Stomach smooth muscle (tissue), 2 donors: Measurements from ENCODE around the gene CHST13.

ENCODE experiments used
- H3K27ac ChIP-seq: one replicate; pipeline ENCODE4 v1.7.0; 2013; ENCODE audit warnings: mild to moderate bottlenecking, low read length, inconsistent platforms
- H3K27me3 ChIP-seq, 2 donors: one replicate each; pipeline ENCODE4 v1.7.0; 2013; ENCODE audit warnings: low read length in 2 of 2; ENCODE audit not compliant: insufficient read depth in 2 of 2, control insufficient read depth in 1 of 2
- H3K36me3 ChIP-seq, 2 donors: one replicate each; pipeline ENCODE4 v1.7.0; 2013; ENCODE audit warnings: low read length in 2 of 2; ENCODE audit not compliant: control insufficient read depth in 2 of 2, insufficient read depth in 2 of 2
- H3K4me1 ChIP-seq: one replicate; pipeline ENCODE4 v1.7.0; 2013; ENCODE audit warnings: low read length; ENCODE audit not compliant: control insufficient read depth, insufficient read depth
- H3K4me3 ChIP-seq, 2 donors: one replicate each; pipeline ENCODE4 v1.7.0; 2013; ENCODE audit warnings: low read length in 2 of 2
- H3K9ac ChIP-seq, 2 donors: one replicate each; pipeline ENCODE4 v1.7.0; 2013; ENCODE audit warnings: low read length in 2 of 2, mild to moderate bottlenecking in 1 of 2
- H3K9me3 ChIP-seq, 2 donors: one replicate each; pipeline ENCODE4 v1.7.0; 2013; ENCODE audit warnings: low read length in 2 of 2; ENCODE audit not compliant: control insufficient read depth in 2 of 2
- donor health status: healthy.
- donor health status: Pancreatic carcinoma.

The CHST13 gene

DNA sequence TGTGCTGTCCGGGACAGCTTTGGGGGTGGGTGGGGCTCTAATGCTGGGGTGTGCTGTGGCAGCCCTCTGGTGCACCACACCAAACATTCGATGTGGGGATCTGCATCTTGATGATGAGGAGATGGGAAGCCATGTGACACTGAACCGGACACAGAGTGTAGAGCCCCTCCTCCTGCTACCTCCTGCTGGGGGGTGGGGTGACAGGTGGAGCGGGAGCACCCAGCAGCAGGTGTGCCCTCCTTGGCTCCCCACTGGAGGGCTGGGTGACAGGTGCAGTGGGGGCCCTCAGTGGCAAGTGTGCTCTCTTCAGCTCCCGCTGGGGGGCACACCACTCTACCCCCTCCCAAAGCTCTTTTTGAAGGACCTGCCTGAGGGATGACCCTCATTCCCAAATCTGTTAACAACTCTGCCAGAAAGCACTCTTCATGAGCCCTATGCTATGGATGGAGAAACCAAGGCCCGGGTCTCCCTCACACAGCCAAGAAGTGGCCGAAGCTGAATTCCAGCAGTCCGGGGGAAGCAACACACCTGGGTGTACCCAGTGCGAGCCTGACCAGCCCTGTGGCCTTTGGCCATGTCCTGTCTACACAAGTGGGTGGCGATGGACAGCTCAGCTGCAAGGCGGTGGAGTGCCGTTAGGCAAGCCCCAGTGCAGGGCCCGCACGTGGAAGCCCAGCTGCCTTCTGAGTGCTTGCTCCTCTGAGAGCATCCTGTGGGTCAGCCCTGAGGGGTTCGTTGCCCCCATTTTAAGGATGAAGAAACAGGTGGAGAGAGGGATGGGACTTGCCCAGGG, 5.8 kb upstream of the CHST13 start:
- Histone ChIP-seq H3K27me3 (peaks cover 5 to 8% of the 10 kb centered on the region in 2 donors), H3K9me3 (no peaks in the 10 kb centered on the region), H3K4me1 (peaks cover 4% of the 10 kb centered on the region), H3K36me3 (no peaks in the 10 kb centered on the region), H3K4me3 (no peak overlapping the region), H3K27ac (no peak overlapping the region), H3K9ac (no peak overlapping the region)

DNA sequence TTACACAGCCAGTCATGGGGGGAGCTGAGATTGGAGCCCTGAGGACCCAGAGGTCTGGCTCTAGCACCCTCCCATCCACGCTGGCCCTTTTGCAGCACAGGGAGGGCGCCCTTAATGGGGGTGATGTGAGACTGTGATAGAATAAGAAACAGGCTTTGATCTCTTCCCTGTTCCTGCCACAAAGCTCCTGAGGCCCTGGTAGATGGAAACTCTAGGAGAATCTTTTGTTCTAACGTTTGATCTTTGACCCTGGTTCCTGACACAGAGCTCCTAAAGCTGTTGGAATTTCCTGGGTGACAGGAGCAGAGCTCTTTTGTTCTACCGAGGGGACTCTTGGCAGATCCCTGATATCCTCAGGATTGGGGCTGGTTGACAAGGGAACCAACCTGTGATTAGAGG, 5.2 kb upstream of the CHST13 start:
- Histone ChIP-seq H3K4me3 (no peak overlapping the region), H3K36me3 (no peaks in the 10 kb centered on the region), H3K4me1 (peaks cover 6% of the 10 kb centered on the region), H3K9me3 (no peaks in the 10 kb centered on the region), H3K27ac (no peak overlapping the region), H3K27me3 (peaks cover 11 to 14% of the 10 kb centered on the region in 2 donors), H3K9ac (no peak overlapping the region)

DNA sequence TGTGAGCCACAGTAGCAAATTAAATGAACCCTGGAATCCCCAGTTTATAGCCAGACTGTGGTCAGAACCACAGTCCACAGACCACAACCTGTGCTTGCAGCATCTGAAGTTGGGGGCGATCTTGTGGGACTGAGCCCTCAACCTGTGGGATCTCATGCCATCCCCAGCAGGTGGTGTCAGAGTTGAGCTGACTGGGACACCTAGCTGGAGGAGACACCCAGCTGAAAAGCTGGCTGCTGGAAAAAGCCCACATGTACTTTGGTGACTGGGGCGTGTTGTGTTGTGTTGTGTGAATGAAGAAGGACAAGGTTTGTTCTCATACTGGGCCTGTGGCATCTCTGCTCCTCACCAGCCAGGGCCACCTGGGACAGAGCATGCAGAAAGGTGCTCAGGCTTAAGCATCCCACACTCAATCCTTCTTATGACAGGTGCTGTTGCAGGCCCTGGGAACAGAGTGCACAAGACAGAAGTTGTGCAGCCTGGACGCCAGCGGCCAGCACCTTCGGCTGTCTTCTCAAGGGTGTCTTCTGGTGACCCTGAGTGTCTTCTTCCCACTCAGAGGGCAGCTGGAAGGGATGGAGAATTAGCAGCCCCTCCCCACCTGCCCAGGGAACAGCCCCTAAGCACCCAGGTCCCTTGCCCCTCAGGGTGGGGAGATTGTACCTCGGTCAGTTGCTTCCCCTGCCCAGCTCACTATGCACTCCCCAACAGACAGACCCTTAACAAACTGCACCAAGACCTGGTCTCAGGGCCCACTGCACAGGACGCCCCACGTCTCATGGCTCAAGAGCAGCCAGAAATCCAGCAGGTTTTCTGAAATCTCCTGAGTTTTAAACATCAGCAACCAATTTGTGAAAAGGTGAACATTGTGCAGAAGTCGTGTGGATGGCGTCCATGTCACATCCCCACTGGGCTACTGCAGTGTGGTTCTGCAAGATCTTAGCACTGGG, 4.2 kb upstream of the CHST13 start:
- Histone ChIP-seq H3K36me3 (no peaks in the 10 kb centered on the region), H3K4me3 (no peak overlapping the region), H3K9ac (no peak overlapping the region), H3K4me1 (peaks cover 9% of the 10 kb centered on the region), H3K9me3 (no peaks in the 10 kb centered on the region), H3K27me3 (peaks cover 19 to 20% of the 10 kb centered on the region in 2 donors), H3K27ac (no peak overlapping the region)

DNA sequence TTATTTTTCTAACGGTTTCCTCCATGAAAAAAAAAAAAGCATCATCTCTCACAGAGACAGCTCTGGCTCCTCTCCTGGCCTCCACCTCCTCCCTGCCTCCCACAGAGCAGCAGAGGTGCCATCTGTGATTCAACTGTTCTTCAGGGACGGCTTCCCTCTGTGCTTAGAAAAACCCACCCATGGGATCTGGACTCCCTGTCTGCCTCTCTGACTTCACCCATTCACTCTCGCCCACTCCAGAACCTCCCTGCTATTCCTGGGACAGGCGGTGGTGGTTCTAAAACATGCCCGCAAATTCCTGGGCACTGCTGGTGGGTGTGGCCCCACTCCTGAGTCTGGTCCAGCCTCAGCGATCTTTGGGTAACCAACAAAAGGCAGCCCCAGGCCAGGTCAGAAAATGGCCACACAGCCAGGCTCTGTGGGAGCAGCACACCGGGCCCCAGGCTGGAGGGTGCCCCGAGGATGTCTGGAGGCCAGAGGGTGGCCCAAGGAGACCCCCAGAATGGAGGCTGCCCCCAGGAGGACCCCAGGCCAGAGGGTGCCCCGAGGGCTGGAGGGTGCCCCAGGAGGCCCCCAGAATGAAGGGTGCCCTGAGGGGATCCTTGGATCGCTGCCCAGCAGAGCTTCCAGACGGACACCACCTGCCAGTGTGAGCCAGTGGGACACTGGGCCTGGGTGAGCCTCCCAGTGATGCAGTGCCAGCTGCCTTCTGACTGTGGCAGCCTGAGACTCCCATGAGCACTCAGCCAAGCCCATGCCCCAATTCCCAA, 2.6 kb upstream of the CHST13 start:
- H3K36me3 ChIP-seq = no peaks in the 10 kb centered on the region
- peaks cover 9% of the 10 kb centered on the region for H3K4me1 ChIP-seq
- peaks cover 25% of the 10 kb centered on the region in 2 donors for H3K27me3 ChIP-seq
- no peak overlapping the region for H3K4me3 ChIP-seq
- H3K9me3 ChIP-seq = no peaks in the 10 kb centered on the region
- no peak overlapping the region for H3K9ac ChIP-seq
- H3K27ac ChIP-seq = no peak overlapping the region

DNA sequence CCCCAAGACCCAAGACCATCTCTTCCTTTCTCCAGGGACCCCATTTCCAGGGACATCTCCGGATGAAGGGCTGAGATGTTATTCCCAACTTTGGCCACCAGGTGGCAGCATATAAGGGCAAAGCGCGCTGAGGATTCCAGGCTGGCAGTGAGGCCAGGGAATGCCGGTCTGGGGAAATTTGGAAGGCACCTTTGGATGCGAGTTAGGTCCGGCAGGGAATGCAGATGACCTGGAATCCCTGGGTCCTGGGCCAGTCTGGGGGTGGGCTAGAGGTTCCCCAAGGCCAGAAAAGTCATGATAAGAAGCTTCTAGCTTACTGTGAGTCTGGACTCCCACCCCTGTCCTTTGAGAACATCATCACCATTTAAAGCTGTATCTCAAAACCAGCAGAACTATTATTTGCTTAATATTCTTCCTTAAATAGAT, 1.6 kb upstream of the CHST13 start:
- no peak overlapping the region for H3K4me3 ChIP-seq
- H3K9me3 ChIP-seq = no peaks in the 10 kb centered on the region
- no peak overlapping the region for H3K27ac ChIP-seq

DNA sequence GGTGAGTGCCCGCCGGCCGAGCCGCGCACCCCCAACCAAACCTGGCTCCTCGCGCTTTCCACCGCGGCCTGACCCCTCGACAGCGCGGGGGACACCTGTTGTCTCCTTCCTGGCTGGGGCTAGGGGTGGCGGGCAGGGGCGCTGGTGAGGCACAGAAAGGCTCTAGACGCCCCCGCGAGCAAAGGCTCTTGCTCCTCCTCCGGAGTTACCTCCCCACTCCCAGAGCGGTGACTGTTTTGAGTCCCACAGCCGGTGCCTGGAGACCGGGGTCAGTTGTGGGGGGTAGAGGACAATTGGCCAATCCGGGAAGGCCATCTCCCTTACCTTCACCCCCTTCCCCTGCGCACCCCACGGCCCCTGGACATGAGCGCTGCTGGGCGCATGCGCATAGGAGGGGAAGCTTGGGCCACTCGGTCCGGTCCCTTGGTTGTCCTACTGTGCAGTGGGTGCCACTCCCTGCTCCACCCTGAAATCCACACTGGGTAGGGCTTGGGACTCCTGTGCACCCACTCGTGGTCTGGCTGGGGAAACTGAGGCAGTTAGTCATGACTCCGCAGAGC, 554 bp downstream of the CHST13 start:
- Histone ChIP-seq H3K9ac (no peak overlapping the region), H3K27ac (no peak overlapping the region), H3K9me3 (no peaks in the 10 kb centered on the region), H3K36me3 (no peaks in the 10 kb centered on the region), H3K4me1 (peaks cover 9% of the 10 kb centered on the region), H3K27me3 (peaks cover 21 to 22% of the 10 kb centered on the region in 2 donors), H3K4me3 (peak overlapping the region; percentile 43 to 58)

More for the DNA sequence above, 1.6 kb upstream of the CHST13 start:
- Histone ChIP-seq H3K27me3 (peaks cover 21 to 25% of the 10 kb centered on the region in 2 donors), H3K4me1 (peaks cover 9% of the 10 kb centered on the region), H3K36me3 (no peaks in the 10 kb centered on the region), H3K9ac (no peak overlapping the region)

DNA sequence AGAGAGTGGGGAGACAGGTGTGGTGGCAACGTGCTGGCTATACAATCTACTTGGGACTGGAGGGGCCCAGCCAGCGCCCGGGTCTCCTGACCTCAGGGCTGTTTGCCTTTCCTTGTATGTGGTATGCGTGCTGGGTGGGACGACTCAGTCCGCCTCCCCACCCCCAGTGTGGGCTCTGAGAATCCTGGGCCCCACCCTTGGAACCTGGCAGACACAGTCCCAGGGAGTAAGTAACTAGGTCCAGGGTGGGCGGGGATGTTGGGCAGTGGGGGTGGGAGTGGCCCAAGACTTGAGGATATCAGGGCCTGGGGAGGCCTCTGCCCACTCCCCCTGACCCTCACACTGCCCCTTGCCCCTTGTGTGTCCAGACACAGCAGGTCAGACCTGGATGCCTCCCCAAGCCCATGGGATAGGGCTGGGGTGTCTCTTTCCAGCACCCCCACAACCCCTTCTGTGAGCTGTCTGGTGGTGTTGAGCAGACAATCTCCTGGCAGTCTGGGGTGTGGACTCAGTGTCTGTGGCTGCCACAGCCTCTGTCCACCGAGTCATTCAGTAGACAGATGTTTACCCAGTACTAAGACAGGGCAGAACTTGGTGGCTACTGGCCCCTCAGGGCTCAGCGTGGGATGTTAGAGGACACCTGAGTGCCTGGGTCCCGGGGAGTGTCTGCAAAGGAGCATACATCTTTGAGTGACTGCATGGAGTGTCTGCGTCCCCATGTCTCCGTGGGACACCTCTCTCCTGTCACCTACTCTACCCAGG, 1.3 kb downstream of the CHST13 start:
- peaks cover 21 to 22% of the 10 kb centered on the region in 2 donors for H3K27me3 ChIP-seq
- no peaks in the 10 kb centered on the region for H3K9me3 ChIP-seq
- peaks cover 9% of the 10 kb centered on the region for H3K4me1 ChIP-seq
- H3K27ac ChIP-seq = no peak overlapping the region
- H3K36me3 ChIP-seq = no peaks in the 10 kb centered on the region
- H3K9ac ChIP-seq = no peak overlapping the region
- H3K4me3 ChIP-seq = no peak overlapping the region

DNA sequence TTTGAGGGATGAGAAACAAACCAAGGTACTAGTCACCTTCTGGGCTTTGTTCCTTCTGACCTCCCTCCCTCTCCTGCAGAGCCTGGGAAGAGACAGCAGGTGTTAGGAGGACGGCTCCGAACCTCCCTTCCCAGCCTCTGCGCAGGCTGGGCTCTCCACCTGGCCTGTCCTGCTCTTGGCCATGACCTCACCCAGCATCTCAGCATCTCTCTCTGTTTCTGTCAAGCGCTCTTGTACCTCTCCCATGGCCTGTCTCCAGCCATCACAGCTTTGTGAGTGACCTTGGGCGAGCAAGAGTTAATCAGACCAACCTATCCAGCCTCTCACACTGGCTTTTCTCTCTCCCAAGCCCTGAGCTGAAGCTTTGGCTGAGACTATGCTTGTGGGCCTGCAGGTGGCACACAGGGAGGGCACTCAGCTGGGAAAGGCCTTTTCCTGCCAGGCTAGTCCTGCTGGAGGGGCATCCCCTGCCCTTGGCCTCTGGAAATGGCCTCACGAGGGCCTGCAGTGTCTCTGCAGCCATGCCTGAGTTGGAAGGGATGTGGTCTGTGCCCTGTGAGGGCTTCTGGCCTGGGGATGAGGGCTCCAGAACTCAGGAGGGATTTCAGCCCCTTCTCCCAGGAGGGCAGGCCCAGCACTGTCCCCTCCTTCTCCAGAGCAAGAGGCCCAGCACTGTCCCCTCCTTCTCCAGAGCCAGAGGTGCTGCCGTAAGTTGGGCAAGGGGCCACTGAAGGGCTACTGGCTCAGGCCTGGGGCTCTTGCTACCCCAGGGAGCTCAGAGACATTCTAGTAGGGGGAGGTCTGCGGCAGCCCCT, 2.1 kb downstream of the CHST13 start:
- no peak overlapping the region for H3K9ac ChIP-seq
- no peak overlapping the region for H3K27ac ChIP-seq
- no peak overlapping the region for H3K4me3 ChIP-seq
- no peaks in the 10 kb centered on the region for H3K36me3 ChIP-seq
- peaks cover 21 to 22% of the 10 kb centered on the region in 2 donors for H3K27me3 ChIP-seq
- peaks cover 9% of the 10 kb centered on the region for H3K4me1 ChIP-seq
- H3K9me3 ChIP-seq = no peaks in the 10 kb centered on the region

DNA sequence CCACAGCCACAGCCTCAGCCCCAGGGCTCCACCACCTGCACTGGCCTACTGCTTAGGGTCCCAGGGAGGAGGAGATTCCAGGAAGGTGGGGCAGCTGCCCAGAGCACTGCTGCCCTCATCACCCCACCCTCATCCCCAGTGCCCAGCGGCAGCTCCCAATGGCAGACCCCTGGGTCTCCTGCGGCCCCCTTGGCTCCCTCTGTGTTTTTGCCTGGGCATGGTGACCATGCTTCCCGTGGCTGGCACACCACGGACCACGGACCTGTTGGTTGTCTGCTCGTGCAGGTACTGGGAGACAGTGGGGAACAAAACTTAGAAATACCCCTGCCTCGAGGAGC, 2.7 kb downstream of the CHST13 start:
- H3K36me3 ChIP-seq = no peaks in the 10 kb centered on the region
- peaks cover 21 to 22% of the 10 kb centered on the region in 2 donors for H3K27me3 ChIP-seq
- H3K9me3 ChIP-seq = no peaks in the 10 kb centered on the region
- H3K4me3 ChIP-seq = no peak overlapping the region
- no peak overlapping the region for H3K27ac ChIP-seq
- peaks cover 9% of the 10 kb centered on the region for H3K4me1 ChIP-seq
- H3K9ac ChIP-seq = no peak overlapping the region
